GM12878 (cell line): Measurements from ENCODE around the gene MSI2. TPM values are rescaled to one million over a fixed set of nuclear protein-coding genes. Genes with fewer than 3 reads are reported as not detected.
A peak's percentile ranks its signal among the peaks of the same experiment; 100 is the strongest.

Experiments used
- ATAC-seq: fragments of 200-7000 bp; cut with Tn5 transposase; 3 replicates; pipeline ENCODE4 v1.9.1; 2020; ENCODE audit warnings: mild to moderate bottlenecking, moderate library complexity
- BruUV-seq: library from RNA; stranded (reverse); fragments of 400-500 nt; replicated peaks from 2 replicates; lab custom pipeline; 2021; lab: Mats Ljungman, UMichigan
- CTCF ChIA-PET: fragments of 300-600 bp; sonication (Branson Sonifier 250); formaldehyde crosslinking; extraction: SDS; loops from one replicate; lab custom pipeline; 2021; ENCODE audit warnings: inconsistent platforms; lab: Yijun Ruan, JAX
- POLR2A ChIA-PET: fragments of 350-600 bp; formaldehyde crosslinking; extraction: SDS; loops from one replicate; lab custom pipeline; 2021; ENCODE audit warnings: inconsistent platforms; lab: Charles Lee
- RAD21 ChIA-PET: fragments of 300-600 bp; sonication (Branson Sonifier 250); formaldehyde crosslinking; loops from one replicate; lab custom pipeline; 2023; ENCODE audit warnings: antibody characterized with exemption; ENCODE audit not compliant: unreplicated experiment; lab: Charles Lee
- SMC1A ChIA-PET: fragments of 300-600 bp; sonication (Branson Sonifier 250); formaldehyde crosslinking; loops from one replicate; lab custom pipeline; 2023; ENCODE audit not compliant: unreplicated experiment, uncharacterized antibody; lab: Charles Lee
- DNase-seq: peaks from one replicate; pipeline ENCODE4 v3.0.0-alpha.2; 2011; ENCODE audit warnings: low read depth, low spot score
- FAIRE-seq: peaks from 3 replicates; lab custom pipeline; 2011; peaks lifted over from hg19 to GRCh38; lab: Jason Lieb, UNC
- H2AFZ ChIP-seq: 2 replicates; pipeline ENCODE4 v1.6.0; 2011; ENCODE audit warnings: low read depth, low read length, control low read depth; ENCODE audit not compliant: control insufficient read depth
- H3K27ac ChIP-seq: 2 replicates; pipeline ENCODE4 v1.5.1; 2011; ENCODE audit warnings: control low read depth; ENCODE audit not compliant: control insufficient read depth, insufficient read depth
- H3K27me3 ChIP-seq, 2 experiments: replicated peaks in 1 of 2; 2 replicates each; pipeline versions ENCODE4 v1.6.0 to v1.6.1; 2011; ENCODE audit warnings: low read length in 1 of 2; ENCODE audit not compliant: control insufficient read depth in 2 of 2, insufficient read depth in 2 of 2
- H3K36me3 ChIP-seq, 2 experiments: 2 replicates each; pipeline ENCODE4 v1.5.1; 2011; ENCODE audit warnings: low read length in 1 of 2; ENCODE audit not compliant: control insufficient read depth in 2 of 2, insufficient read depth in 2 of 2
- H3K4me1 ChIP-seq: 2 replicates; pipeline ENCODE4 v1.6.1; 2011; ENCODE audit warnings: mild to moderate bottlenecking, low read length, moderate library complexity, mixed read lengths; ENCODE audit not compliant: control insufficient read depth, insufficient read depth
- H3K4me2 ChIP-seq: 2 replicates; pipeline ENCODE4 v1.6.0; 2011; ENCODE audit warnings: control low read depth; ENCODE audit not compliant: control insufficient read depth, insufficient read depth
- H3K4me3 ChIP-seq: fragments of 200-600 bp; sonication (generic); 2 replicates; pipeline ENCODE4 v1.5.1; 2016
- H3K79me2 ChIP-seq: 2 replicates; pipeline ENCODE4 v1.6.0; 2011; ENCODE audit warnings: low read length; ENCODE audit not compliant: control insufficient read depth, insufficient read depth
- H3K9ac ChIP-seq: 2 replicates; pipeline ENCODE4 v1.8.0; 2011; ENCODE audit warnings: low read length, control low read depth, mixed read lengths; ENCODE audit not compliant: control insufficient read depth, insufficient read depth
- H3K9me3 ChIP-seq: replicated peaks from 3 replicates; pipeline ENCODE4 v1.5.1; 2011; ENCODE audit warnings: mild to moderate bottlenecking, low read length; ENCODE audit not compliant: control insufficient read depth, insufficient read depth
- H4K20me1 ChIP-seq: 2 replicates; pipeline ENCODE4 v1.6.0; 2011; ENCODE audit not compliant: control insufficient read depth, insufficient read depth
- GATAD2B ChIP-seq: fragments of 450-650 bp; conservative IDR thresholded peaks from 2 replicates; pipeline ENCODE4 v1.6.1; 2017; ENCODE audit warnings: low read depth, mild to moderate bottlenecking, moderate library complexity
- NFYB ChIP-seq: IDR thresholded peaks from 2 replicates; pipeline ENCODE4 v1.6.1; 2011; ENCODE audit warnings: low read depth, mild to moderate bottlenecking, low read length, improper control_type of control experiment, moderate library complexity; ENCODE audit not compliant: insufficient read depth
- POLR2AphosphoS5 ChIP-seq: IDR thresholded peaks from 2 replicates; pipeline ENCODE4 v1.6.1; 2011; ENCODE audit warnings: mild to moderate bottlenecking, low read length, inconsistent platforms
- SMC3 ChIP-seq: IDR thresholded peaks from 2 replicates; pipeline ENCODE4 v1.6.1; 2011; ENCODE audit warnings: low read length, improper control_type of control experiment, borderline replicate concordance
- SP1 ChIP-seq: IDR thresholded peaks from one replicate; pipeline ENCODE4 v1.6.1; 2011; ENCODE audit warnings: low read depth, low read length
- ZNF622 ChIP-seq: fragments of 450-650 bp; IDR thresholded peaks from 2 replicates; pipeline ENCODE4 v1.6.1; 2017; ENCODE audit warnings: mild to moderate bottlenecking, inconsistent platforms
- ZSCAN29 ChIP-seq: fragments of 450-650 bp; IDR thresholded peaks from 2 replicates; pipeline ENCODE4 v1.6.1; 2017; ENCODE audit warnings: mild to moderate bottlenecking, moderate library complexity
- WGBS: methylation state at CpG from one replicate; pipeline ENCODE4 v1.1.6; 2016; ENCODE audit warnings: low lambda C conversion rate; ENCODE audit not compliant: insufficient replicate concordance, insufficient coverage; ENCODE audit errors: missing lambda C conversion rate; 5-methylcytosine and 5-hydroxymethylcytosine counted together
- in situ Hi-C: fragments of 300-500 bp; cut with MboI; formaldehyde crosslinking; loops from 9 replicates; pipeline ENCODE4 v1.14.3; 2018; ENCODE audit warnings: mixed read lengths
- intact Hi-C: fragments of 100-400 bp; cut with micrococcal nuclease; formaldehyde crosslinking; loops from one replicate; pipeline ENCODE4 v1.14.2; 2022; ENCODE audit not compliant: unreplicated experiment
- polyA plus RNA-seq, 11 experiments: library from polyadenylated mRNA; depleted of rRNA in 4 of 11; unstranded in 6 of 11; stranded (reverse) in 5 of 11; fragments of >200 nt; fragmentation: Nextera tagmentation in 4 of 11; fragmentation: Illumina TruSeq in 1 of 11; extraction: Ambion mirVana in 4 of 11; extraction: Trizol in 1 of 11; gene quantifications; 1 replicate in 1 of 11; 2 replicates in 10 of 11; pipeline versions ENCODE4 v1.2.1 to v1.2.3, GENCODE V29; 2011 to 2016; ENCODE audit warnings: inconsistent platforms in 2 of 11, missing spikeins in 2 of 11, low read depth in 1 of 11
- total RNA-seq, 4 experiments: library from RNA; depleted of rRNA in 3 of 4; stranded (reverse); fragments of >200 nt in 3 of 4; fragmentation: Illumina TruSeq in 1 of 4; extraction: Trizol in 1 of 4; gene quantifications; 2 replicates each; pipeline versions ENCODE4 v1.2.1 to v1.2.3, GENCODE V29; 2013 to 2021
- TF ChIP-seq, protein P1 (sequence below): fragments of 450-650 bp; IDR thresholded peaks from 2 replicates; pipeline ENCODE4 v1.6.1; 2016; ENCODE audit warnings: mild to moderate bottlenecking

Gene MSI2
- total and polyA plus RNA-seq, 10 of the 15 experiments (the other 5 are each of a cell fraction or from before 2014, with no cell fraction given) = 6.1 to 76.1 (median 42.0) TPM

DNA sequence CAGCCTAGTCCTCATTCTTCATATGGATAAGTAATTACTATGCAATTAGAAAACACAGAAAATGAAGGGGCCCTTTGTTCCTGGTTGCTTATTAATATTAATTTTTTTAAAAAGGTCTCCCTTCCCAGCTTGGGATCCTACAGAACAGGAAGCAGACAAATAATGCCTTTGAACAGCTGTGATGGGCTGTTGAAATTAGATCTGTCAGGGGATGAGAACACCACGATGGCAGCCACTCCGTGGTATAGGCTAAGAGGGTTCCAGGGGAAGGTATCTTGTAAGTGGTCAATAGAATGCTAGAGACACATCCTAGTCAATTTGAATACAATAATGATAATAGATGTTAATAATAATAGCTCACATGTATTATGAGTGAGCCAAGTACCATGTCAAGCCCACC, 405.7 kb downstream of the MSI2 start:
- Histone ChIP-seq H3K4me1 (no peaks in the 10 kb centered on the region), H3K27me3 (no peaks in the 10 kb centered on the region), H3K4me2 (no peak overlapping the region), H3K36me3 (peaks cover 0 to 5% of the 10 kb centered on the region in 2 experiments; a peak in 3 of 4 replicates), H3K9ac (no peak overlapping the region), H3K4me3 (no peak overlapping the region), H3K9me3 (no peaks in the 10 kb centered on the region), H4K20me1 (no peaks in the 10 kb centered on the region), H3K79me2 (no peaks in the 10 kb centered on the region), H3K27ac (no peak overlapping the region), H2AFZ (no peak overlapping the region)
- no peak for ATAC-seq
- in situ Hi-C loops = no loop called here
- BruUV-seq = no TSS peak
- ChIA-PET SMC1A (interaction anchor here (1.1 to 1.6 kb wide), 2 partner anchors 17 to 419 kb away, joined by 3 to 4 read pairs; no protein-coding TSS in a partner anchor), RAD21 (no interaction called here), CTCF (interaction anchor here (0.6 to 4.7 kb wide), 5 partner anchors 10 to 535 kb away, joined by 3 to 18 read pairs (median 3); no protein-coding TSS in a partner anchor), POLR2A (no interaction called here)
- FAIRE-seq = no peak
- intact Hi-C loops = no loop called here
- no peak for DNase-seq
- 94% methylated on average over 2 of the region's 2 CpGs for WGBS
- TF ChIP-seq GATAD2B = no peak
- no peak for TF ChIP-seq SMC3

DNA sequence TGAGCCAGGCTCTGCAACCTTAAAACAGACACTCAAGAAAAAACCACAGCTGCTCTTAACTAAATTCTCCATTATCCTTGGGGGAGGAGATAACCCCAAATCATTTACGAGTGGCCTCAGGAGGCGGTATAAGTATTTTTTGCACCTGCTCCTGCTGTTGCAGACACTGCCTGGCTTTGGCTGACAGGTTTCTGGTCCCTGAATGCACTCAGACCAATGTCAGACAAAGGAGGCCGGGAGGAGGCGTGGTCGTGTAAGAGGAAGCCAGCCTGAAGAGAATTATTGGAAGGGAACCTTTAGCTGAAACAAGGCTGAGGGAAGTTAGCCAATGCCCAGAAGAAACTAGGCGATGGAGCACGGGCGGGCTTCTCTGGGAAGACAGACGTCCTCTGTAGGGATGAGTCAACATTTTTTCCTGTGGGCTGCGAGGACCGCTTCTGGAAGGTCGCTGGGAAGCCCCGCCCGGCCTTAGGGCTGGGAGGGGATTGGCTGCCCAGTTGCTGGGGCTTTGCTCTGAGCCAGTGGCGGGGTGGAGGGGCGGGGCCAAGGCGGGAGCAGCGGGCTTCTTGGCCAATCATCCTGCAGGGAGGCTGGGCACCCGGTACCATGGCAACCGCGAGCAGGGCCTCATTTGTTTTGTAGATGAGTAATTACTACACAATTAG, 406.5 kb downstream of the MSI2 start:
- Histone ChIP-seq H3K27me3 (no peaks in the 10 kb centered on the region), H3K4me3 (no peak overlapping the region), H3K36me3 (peaks cover 0 to 5% of the 10 kb centered on the region in 2 experiments; a peak in 3 of 4 replicates), H3K27ac (no peak overlapping the region), H4K20me1 (no peaks in the 10 kb centered on the region), H3K4me1 (no peaks in the 10 kb centered on the region), H3K79me2 (no peaks in the 10 kb centered on the region), H3K9ac (no peak overlapping the region), H3K9me3 (no peaks in the 10 kb centered on the region)
- DNase-seq (no peak), FAIRE-seq (no peak), ATAC-seq (peak; percentile 79)
- RAD21 ChIA-PET = no interaction called here
- SMC1A ChIA-PET = interaction anchor here (1.1 to 1.6 kb wide), 2 partner anchors 16 to 419 kb away, joined by 3 to 4 read pairs; no protein-coding TSS in a partner anchor
- 48% methylated on average over 18 of the region's 21 CpGs for WGBS
- CTCF ChIA-PET = interaction anchor here (0.8 to 4.7 kb wide), 5 partner anchors 9 to 419 kb away, joined by 3 to 18 read pairs (median 6); no protein-coding TSS in a partner anchor
- in situ Hi-C loops = no loop called here
- POLR2A ChIA-PET = no interaction called here
- no peak for TF ChIP-seq POLR2AphosphoS5
- TF ChIP-seq SP1 = peak; percentile 30
- peak; percentile 61; the same call in 1 of the 2 replicates for TF ChIP-seq NFYB
- TF ChIP-seq, protein P1, sequence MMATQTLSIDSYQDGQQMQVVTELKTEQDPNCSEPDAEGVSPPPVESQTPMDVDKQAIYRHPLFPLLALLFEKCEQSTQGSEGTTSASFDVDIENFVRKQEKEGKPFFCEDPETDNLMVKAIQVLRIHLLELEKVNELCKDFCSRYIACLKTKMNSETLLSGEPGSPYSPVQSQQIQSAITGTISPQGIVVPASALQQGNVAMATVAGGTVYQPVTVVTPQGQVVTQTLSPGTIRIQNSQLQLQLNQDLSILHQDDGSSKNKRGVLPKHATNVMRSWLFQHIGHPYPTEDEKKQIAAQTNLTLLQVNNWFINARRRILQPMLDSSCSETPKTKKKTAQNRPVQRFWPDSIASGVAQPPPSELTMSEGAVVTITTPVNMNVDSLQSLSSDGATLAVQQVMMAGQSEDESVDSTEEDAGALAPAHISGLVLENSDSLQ = peak; percentile 87
- no peak for TF ChIP-seq ZNF622
- no peak for TF ChIP-seq ZSCAN29
- TF ChIP-seq, all 136 proteins: peak for 3
- Histone ChIP-seq H3K4me2 (no peak overlapping the region), H2AFZ (no peak overlapping the region)
- intact Hi-C loops = no loop called here
- no TSS peak for BruUV-seq
